SK-N-SH (cell line): ENCODE data around the gene HSF2. TPM values are rescaled to one million over a fixed set of nuclear protein-coding genes. Genes with fewer than 3 reads are reported as not detected.

Experiments used
- CTCF ChIA-PET: fragments of 300-600, 350-600 bp; formaldehyde crosslinking; extraction: SDS; loops from one replicate; lab custom pipeline; 2021; lab: Yijun Ruan, JAX
- POLR2A ChIA-PET: fragments of 350-600 bp; sonication (Branson Sonifier 250); formaldehyde crosslinking; extraction: SDS; loops from one replicate; lab custom pipeline; 2020; ENCODE audit warnings: antibody characterized with exemption, inconsistent platforms; lab: Yijun Ruan, JAX
- DNase-seq: peaks from one replicate; pipeline ENCODE4 v3.0.0; 2012
- H2AFZ ChIP-seq: fragments of 200-600 bp; sonication (generic); 2 replicates; pipeline ENCODE4 v1.8.1; 2016; ENCODE audit warnings: antibody characterized with exemption, mild to moderate bottlenecking, low read depth
- H3F3A ChIP-seq: fragments of 200-600 bp; sonication (generic); replicated peaks from 2 replicates; pipeline ENCODE3; 2016; ENCODE audit warnings: antibody characterized with exemption, mild to moderate bottlenecking; ENCODE audit not compliant: insufficient read depth
- H3K27ac ChIP-seq, 2 experiments: fragments of 200-500 bp in 1 of 2; fragments of 200-600 bp in 1 of 2; sonication (Bioruptor generic) in 1 of 2; sonication (generic), shearing (Covaris generic) in 1 of 2; 2 replicates each; pipeline versions ENCODE4 v1.5.1 to v1.6.1; 2014 to 2016; ENCODE audit warnings: low read depth in 2 of 2, inconsistent platforms in 1 of 2, low read length in 1 of 2, mild to moderate bottlenecking in 1 of 2, mixed read lengths in 1 of 2
- H3K27me3 ChIP-seq: fragments of 200-600 bp; sonication (generic), shearing (Covaris generic); 2 replicates; pipeline ENCODE4 v1.6.1; 2016; ENCODE audit warnings: mixed run types; ENCODE audit not compliant: insufficient read depth
- H3K36me3 ChIP-seq, 2 experiments: fragments of 200-500 bp in 1 of 2; fragments of 200-600 bp in 1 of 2; sonication (Bioruptor generic) in 1 of 2; sonication (generic) in 1 of 2; replicated peaks in 1 of 2; 2 replicates each; pipeline versions ENCODE3 to v1.5.1; 2014 to 2016; ENCODE audit warnings: low read length in 1 of 2, mild to moderate bottlenecking in 1 of 2; ENCODE audit not compliant: insufficient read depth in 2 of 2, control insufficient read depth in 1 of 2
- H3K4me1 ChIP-seq, 2 experiments: fragments of 200-500 bp in 1 of 2; fragments of 200-600 bp in 1 of 2; sonication (Bioruptor generic) in 1 of 2; sonication (generic), shearing (Covaris generic) in 1 of 2; 2 replicates each; pipeline versions ENCODE4 v1.5.1 to v1.6.1; 2014 to 2016; ENCODE audit warnings: low read depth in 1 of 2, low read length in 1 of 2, mixed run types in 1 of 2; ENCODE audit not compliant: insufficient read depth in 2 of 2, control insufficient read depth in 1 of 2
- H3K4me2 ChIP-seq: fragments of 200-600 bp; sonication (generic), shearing (Covaris generic); 2 replicates; pipeline ENCODE4 v1.6.1; 2017; ENCODE audit warnings: mixed run types
- H3K4me3 ChIP-seq, 2 experiments: fragments of 200-500 bp in 1 of 2; fragments of 200-600 bp in 1 of 2; sonication (Bioruptor generic) in 1 of 2; sonication (generic), shearing (Covaris generic) in 1 of 2; 2 replicates each; pipeline versions ENCODE4 v1.5.1 to v1.8.1; 2014 to 2016; ENCODE audit warnings: low read depth in 2 of 2, inconsistent platforms in 1 of 2, low read length in 1 of 2, mild to moderate bottlenecking in 1 of 2, mixed read lengths in 1 of 2, moderate library complexity in 1 of 2
- H3K79me2 ChIP-seq: fragments of 200-600 bp; sonication (generic); 2 replicates; pipeline ENCODE4 v1.8.1; 2017; ENCODE audit warnings: mild to moderate bottlenecking; ENCODE audit not compliant: insufficient read depth
- H3K9ac ChIP-seq: fragments of 200-600 bp; sonication (generic); 2 replicates; pipeline ENCODE4 v1.6.1; 2017; ENCODE audit warnings: mixed run types
- H3K9me2 ChIP-seq: fragments of 200-600 bp; sonication (generic); 2 replicates; pipeline ENCODE4 v1.6.1; 2017; ENCODE audit warnings: mixed run types
- H3K9me3 ChIP-seq: fragments of 200-600 bp; sonication (generic); 2 replicates; pipeline ENCODE4 v1.6.1; 2017; ENCODE audit warnings: mixed run types, mild to moderate bottlenecking, moderate library complexity
- H4K20me1 ChIP-seq: fragments of 200-600 bp; sonication (generic); 2 replicates; pipeline ENCODE4 v1.6.1; 2017; ENCODE audit warnings: mild to moderate bottlenecking, mixed run types; ENCODE audit not compliant: insufficient read depth
- CHD2 ChIP-seq: fragments of 150-350 bp; IDR thresholded peaks from 2 replicates; pipeline ENCODE4 v1.6.1; 2018; ENCODE audit warnings: low read length; ENCODE audit not compliant: partially characterized antibody
- EP300 ChIP-seq, 2 experiments: IDR thresholded peaks; 2 replicates each; pipeline versions ENCODE4 v1.4.0 to v1.6.1; 2012; ENCODE audit warnings: borderline replicate concordance in 1 of 2, low read depth in 1 of 2, low read length in 1 of 2
- EZH2phosphoT487 ChIP-seq: fragments of 200-600 bp; sonication (generic); IDR thresholded peaks from 2 replicates; pipeline ENCODE4 v1.6.1; 2017; ENCODE audit warnings: low read depth, mixed run types, mild to moderate bottlenecking, antibody characterized with exemption, moderate library complexity, borderline replicate concordance
- FOXM1 ChIP-seq: IDR thresholded peaks from 2 replicates; pipeline ENCODE4 v1.4.0; 2012; ENCODE audit warnings: low read depth, mild to moderate bottlenecking
- JUND ChIP-seq: IDR thresholded peaks from 2 replicates; pipeline ENCODE4 v1.4.0; 2012
- MEF2A ChIP-seq: IDR thresholded peaks from 2 replicates; pipeline ENCODE4 v1.4.0; 2012; ENCODE audit warnings: low read depth, borderline replicate concordance
- NRF1 ChIP-seq: IDR thresholded peaks from 2 replicates; pipeline ENCODE4 v1.6.1; 2012; ENCODE audit warnings: low read depth, mild to moderate bottlenecking, low read length
- RCOR1 ChIP-seq: fragments of 150-350 bp; IDR thresholded peaks from 2 replicates; pipeline ENCODE4 v1.6.1; 2017; ENCODE audit warnings: antibody characterized with exemption, low read length
- RXRA ChIP-seq: IDR thresholded peaks from 2 replicates; pipeline ENCODE4 v1.4.0; 2012; ENCODE audit warnings: low read depth, mild to moderate bottlenecking, borderline replicate concordance
- TAF1 ChIP-seq: IDR thresholded peaks from 2 replicates; pipeline ENCODE4 v1.6.1; 2012; ENCODE audit warnings: low read depth, mild to moderate bottlenecking, low read length, moderate library complexity, borderline replicate concordance
- TCF12 ChIP-seq: IDR thresholded peaks from 2 replicates; pipeline ENCODE4 v1.4.0; 2012
- TEAD4 ChIP-seq: IDR thresholded peaks from 2 replicates; pipeline ENCODE4 v1.4.0; 2012; ENCODE audit warnings: mild to moderate bottlenecking, borderline replicate concordance; ENCODE audit not compliant: insufficient read depth
- WGBS: methylation state at CpG from one replicate; pipeline ENCODE4 v1.1.6; 2017; ENCODE audit warnings: low lambda C conversion rate; 5-methylcytosine and 5-hydroxymethylcytosine counted together
- polyA plus RNA-seq, 3 experiments: library from polyadenylated mRNA; depleted of rRNA; stranded (reverse); fragments of >200 nt; gene quantifications; 2 replicates each; pipeline ENCODE4 v1.2.3, GENCODE V29; 2012
- TF ChIP-seq, protein P1 (sequence below): fragments of 200-600 bp; sonication (generic); IDR thresholded peaks from 2 replicates; pipeline ENCODE4 v1.6.1; 2017; ENCODE audit warnings: antibody characterized with exemption, mild to moderate bottlenecking, moderate library complexity
- TF ChIP-seq, protein P2 (sequence below): IDR thresholded peaks from 2 replicates; pipeline ENCODE4 v1.4.0; 2012; ENCODE audit warnings: low read depth, borderline replicate concordance
- TF ChIP-seq, protein P3 (sequence below): IDR thresholded peaks from 2 replicates; pipeline ENCODE4; 2012
- TF ChIP-seq, protein P4 (sequence below): IDR thresholded peaks from 2 replicates; pipeline ENCODE4 v1.4.0; 2012; ENCODE audit warnings: low read depth

The HSF2 gene
- polyA plus RNA-seq, 1 of the 3 experiments (the other 2 are of a cell fraction): 22.2 TPM

DNA sequence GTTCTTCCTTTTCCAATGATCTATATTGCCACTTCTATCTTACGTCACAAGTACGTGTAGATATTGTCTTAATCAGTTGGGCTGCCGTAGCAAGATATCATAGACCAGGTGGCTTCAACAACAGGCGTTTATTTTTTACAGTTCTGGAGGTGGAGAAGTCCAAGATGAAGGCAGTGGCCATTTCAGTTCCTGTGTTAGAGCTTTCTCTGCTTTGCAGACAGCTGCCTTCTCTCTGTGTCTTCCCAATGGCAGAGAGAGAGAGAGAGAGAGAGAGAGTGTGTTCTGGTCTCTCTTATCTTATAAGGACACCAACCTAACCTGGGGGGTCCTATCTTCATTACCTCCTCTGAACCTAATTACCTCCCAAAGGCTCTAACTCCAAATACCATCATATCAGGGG, 8.3 kb downstream of the HSF2 start:
- no peak overlapping the region for H3K4me3 ChIP-seq
- H3K79me2 ChIP-seq: peaks cover 95% of the 10 kb centered on the region
- H3K27ac ChIP-seq: no peak overlapping the region
- no peak overlapping the region for H3K9ac ChIP-seq
- POLR2A ChIA-PET: no interaction called here
- peaks cover 0 to 3% of the 10 kb centered on the region in 2 experiments; a peak in 3 of 4 replicates for H3K4me1 ChIP-seq
- DNase-seq: no peak
- no peaks in the 10 kb centered on the region; the same call in 1 of the 2 replicates for H4K20me1 ChIP-seq
- no peak overlapping the region for H2AFZ ChIP-seq
- CTCF ChIA-PET: interaction anchor here (1.0 kb wide), 1 partner anchor 84 kb away, joined by 3 read pairs; no protein-coding TSS in a partner anchor
- no peaks in the 10 kb centered on the region for H3K9me2 ChIP-seq
- TF ChIP-seq, protein P1, sequence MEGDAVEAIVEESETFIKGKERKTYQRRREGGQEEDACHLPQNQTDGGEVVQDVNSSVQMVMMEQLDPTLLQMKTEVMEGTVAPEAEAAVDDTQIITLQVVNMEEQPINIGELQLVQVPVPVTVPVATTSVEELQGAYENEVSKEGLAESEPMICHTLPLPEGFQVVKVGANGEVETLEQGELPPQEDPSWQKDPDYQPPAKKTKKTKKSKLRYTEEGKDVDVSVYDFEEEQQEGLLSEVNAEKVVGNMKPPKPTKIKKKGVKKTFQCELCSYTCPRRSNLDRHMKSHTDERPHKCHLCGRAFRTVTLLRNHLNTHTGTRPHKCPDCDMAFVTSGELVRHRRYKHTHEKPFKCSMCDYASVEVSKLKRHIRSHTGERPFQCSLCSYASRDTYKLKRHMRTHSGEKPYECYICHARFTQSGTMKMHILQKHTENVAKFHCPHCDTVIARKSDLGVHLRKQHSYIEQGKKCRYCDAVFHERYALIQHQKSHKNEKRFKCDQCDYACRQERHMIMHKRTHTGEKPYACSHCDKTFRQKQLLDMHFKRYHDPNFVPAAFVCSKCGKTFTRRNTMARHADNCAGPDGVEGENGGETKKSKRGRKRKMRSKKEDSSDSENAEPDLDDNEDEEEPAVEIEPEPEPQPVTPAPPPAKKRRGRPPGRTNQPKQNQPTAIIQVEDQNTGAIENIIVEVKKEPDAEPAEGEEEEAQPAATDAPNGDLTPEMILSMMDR: no peak
- TF ChIP-seq, protein P2, sequence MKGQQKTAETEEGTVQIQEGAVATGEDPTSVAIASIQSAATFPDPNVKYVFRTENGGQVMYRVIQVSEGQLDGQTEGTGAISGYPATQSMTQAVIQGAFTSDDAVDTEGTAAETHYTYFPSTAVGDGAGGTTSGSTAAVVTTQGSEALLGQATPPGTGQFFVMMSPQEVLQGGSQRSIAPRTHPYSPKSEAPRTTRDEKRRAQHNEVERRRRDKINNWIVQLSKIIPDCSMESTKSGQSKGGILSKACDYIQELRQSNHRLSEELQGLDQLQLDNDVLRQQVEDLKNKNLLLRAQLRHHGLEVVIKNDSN: no peak
- TF ChIP-seq FOXM1 (no peak), TAF1 (no peak), TEAD4 (no peak)
- peaks cover 4% of the 10 kb centered on the region for H3F3A ChIP-seq
- H3K36me3 ChIP-seq: peaks cover 7 to 10% of the 10 kb centered on the region in 2 experiments
- WGBS: 73% methylated on average over 4 of the region's 4 CpGs
- no peaks in the 10 kb centered on the region for H3K27me3 ChIP-seq
- H3K9me3 ChIP-seq: no peaks in the 10 kb centered on the region
- no peak overlapping the region for H3K4me2 ChIP-seq

DNA sequence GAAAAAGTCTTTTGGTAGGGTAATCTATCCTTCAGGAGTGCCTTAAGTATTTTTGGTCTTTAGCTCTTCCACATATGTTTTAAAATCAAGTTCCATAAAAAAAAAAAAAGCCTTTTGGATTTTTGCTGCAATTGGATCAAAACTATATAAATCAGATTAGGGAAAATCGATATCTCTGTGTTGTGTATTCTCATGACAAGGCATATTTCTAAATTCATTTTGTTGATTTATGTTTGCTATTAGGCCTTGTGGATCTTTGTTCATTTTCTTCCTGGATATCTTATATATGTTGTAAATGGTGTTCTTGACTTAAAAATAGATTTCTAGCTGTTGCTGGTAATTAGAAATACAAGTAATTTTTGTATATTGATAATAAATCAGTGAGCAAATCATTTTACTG, 8.8 kb downstream of the HSF2 start:
- peaks cover 90% of the 10 kb centered on the region for H3K79me2 ChIP-seq
- H3K9me2 ChIP-seq: no peaks in the 10 kb centered on the region
- no peak overlapping the region for H3K27ac ChIP-seq
- no peak overlapping the region for H2AFZ ChIP-seq
- H3K4me3 ChIP-seq: no peak overlapping the region
- ChIA-PET CTCF (interaction anchor here (1.0 kb wide), 1 partner anchor 83 kb away, joined by 3 read pairs; no protein-coding TSS in a partner anchor), POLR2A (no interaction called here)
- H3K9ac ChIP-seq: no peak overlapping the region
- DNase-seq: no peak
- H3F3A ChIP-seq: peaks cover 4% of the 10 kb centered on the region
- no peak overlapping the region for H3K4me2 ChIP-seq
- WGBS: 58% methylated on average over 1 of the region's 1 CpG
- H3K36me3 ChIP-seq: peaks cover 12 to 13% of the 10 kb centered on the region in 2 experiments
- H3K4me1 ChIP-seq: peaks cover 0 to 3% of the 10 kb centered on the region in 2 experiments; a peak in 3 of 4 replicates
- TF ChIP-seq TCF12: no peak
- no peak for TF ChIP-seq NRF1
- TF ChIP-seq EP300 (IDR thresholded peaks at IDR 0.05; ENCODE audit: borderline replicate concordance in 1 of 2, low read depth in 1 of 2, low read length in 1 of 2): no peak
- no peak for TF ChIP-seq MEF2A
- TF ChIP-seq, protein P3, sequence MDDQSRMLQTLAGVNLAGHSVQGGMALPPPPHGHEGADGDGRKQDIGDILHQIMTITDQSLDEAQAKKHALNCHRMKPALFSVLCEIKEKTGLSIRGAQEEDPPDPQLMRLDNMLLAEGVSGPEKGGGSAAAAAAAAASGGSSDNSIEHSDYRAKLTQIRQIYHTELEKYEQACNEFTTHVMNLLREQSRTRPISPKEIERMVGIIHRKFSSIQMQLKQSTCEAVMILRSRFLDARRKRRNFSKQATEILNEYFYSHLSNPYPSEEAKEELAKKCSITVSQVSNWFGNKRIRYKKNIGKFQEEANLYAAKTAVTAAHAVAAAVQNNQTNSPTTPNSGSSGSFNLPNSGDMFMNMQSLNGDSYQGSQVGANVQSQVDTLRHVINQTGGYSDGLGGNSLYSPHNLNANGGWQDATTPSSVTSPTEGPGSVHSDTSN: no peak
- TF ChIP-seq, protein P4, sequence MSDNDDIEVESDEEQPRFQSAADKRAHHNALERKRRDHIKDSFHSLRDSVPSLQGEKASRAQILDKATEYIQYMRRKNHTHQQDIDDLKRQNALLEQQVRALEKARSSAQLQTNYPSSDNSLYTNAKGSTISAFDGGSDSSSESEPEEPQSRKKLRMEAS: no peak
- TF ChIP-seq EZH2phosphoT487: no peak
- TF ChIP-seq RXRA: no peak
- no peak for TF ChIP-seq CHD2
- no peak for TF ChIP-seq RCOR1
- no peak for TF ChIP-seq JUND
- H3K9me3 ChIP-seq: no peaks in the 10 kb centered on the region
- no peaks in the 10 kb centered on the region; the same call in 1 of the 2 replicates for H4K20me1 ChIP-seq
- H3K27me3 ChIP-seq: no peaks in the 10 kb centered on the region
